ENCODE results near the gene CCDC137.

The CCDC137 gene

DNA sequence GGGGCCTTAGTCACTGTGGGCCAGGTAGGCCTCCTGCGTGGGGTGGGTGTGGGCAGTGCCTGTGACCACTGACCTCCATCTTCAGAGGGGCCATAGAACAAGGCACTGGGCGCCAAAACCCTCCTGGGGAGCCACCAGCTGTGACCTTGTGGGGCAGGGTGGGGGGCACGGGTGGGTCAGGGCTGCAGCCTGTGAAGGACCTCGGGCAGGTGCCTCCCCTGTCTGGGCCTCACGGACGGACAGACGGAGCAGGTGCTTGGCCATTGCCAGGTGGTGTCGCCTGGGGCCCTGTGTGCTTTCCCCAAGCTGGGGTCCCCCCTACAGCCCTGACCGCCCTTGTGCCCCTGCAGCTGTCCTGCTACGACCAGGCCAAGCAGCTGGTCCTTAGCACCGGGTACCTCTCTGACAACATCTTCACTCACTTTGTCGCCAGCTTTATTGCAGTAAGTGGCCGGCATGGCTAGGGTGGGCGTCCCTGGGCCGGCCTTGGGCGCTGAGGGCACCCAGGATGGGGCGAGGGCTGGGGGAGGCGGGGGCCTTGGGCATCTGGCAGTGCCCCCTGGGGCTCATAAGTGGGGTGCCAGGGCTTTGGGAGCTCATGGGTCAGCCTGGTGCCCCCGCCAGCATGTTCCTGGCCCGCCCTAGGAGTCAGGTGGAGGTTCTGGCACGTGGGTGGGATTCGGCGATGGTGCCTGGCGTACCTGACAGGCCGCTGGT, 50.7 kb downstream of the CCDC137 start:
- TF ChIP-seq, protein P1, sequence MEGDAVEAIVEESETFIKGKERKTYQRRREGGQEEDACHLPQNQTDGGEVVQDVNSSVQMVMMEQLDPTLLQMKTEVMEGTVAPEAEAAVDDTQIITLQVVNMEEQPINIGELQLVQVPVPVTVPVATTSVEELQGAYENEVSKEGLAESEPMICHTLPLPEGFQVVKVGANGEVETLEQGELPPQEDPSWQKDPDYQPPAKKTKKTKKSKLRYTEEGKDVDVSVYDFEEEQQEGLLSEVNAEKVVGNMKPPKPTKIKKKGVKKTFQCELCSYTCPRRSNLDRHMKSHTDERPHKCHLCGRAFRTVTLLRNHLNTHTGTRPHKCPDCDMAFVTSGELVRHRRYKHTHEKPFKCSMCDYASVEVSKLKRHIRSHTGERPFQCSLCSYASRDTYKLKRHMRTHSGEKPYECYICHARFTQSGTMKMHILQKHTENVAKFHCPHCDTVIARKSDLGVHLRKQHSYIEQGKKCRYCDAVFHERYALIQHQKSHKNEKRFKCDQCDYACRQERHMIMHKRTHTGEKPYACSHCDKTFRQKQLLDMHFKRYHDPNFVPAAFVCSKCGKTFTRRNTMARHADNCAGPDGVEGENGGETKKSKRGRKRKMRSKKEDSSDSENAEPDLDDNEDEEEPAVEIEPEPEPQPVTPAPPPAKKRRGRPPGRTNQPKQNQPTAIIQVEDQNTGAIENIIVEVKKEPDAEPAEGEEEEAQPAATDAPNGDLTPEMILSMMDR (IDR thresholded peaks at IDR 0.05; ENCODE audit: borderline replicate concordance, insufficient read depth, low read depth, low read length), result no peak
- no peak overlapping the region for H3K4me3 ChIP-seq (ENCODE audit: low read depth, low read length)

- TF ChIP-seq, protein P1 (IDR thresholded peaks at IDR 0.05; ENCODE audit: borderline replicate concordance, insufficient read depth, low read depth, low read length), result no peak
- no peak overlapping the region for H3K4me3 ChIP-seq (ENCODE audit: low read depth, low read length)
Observed at GRCh38 chr17:81717766-81718089, 51.2 kb downstream of the CCDC137 start.

GRCh38 chr17:81719410-81720266, 53.1 kb downstream of the CCDC137 start:
- TF ChIP-seq, protein P1 (IDR thresholded peaks at IDR 0.05; ENCODE audit: borderline replicate concordance, insufficient read depth, low read depth, low read length), result no peak
- no peak overlapping the region for H3K4me3 ChIP-seq (ENCODE audit: low read depth, low read length)

DNA sequence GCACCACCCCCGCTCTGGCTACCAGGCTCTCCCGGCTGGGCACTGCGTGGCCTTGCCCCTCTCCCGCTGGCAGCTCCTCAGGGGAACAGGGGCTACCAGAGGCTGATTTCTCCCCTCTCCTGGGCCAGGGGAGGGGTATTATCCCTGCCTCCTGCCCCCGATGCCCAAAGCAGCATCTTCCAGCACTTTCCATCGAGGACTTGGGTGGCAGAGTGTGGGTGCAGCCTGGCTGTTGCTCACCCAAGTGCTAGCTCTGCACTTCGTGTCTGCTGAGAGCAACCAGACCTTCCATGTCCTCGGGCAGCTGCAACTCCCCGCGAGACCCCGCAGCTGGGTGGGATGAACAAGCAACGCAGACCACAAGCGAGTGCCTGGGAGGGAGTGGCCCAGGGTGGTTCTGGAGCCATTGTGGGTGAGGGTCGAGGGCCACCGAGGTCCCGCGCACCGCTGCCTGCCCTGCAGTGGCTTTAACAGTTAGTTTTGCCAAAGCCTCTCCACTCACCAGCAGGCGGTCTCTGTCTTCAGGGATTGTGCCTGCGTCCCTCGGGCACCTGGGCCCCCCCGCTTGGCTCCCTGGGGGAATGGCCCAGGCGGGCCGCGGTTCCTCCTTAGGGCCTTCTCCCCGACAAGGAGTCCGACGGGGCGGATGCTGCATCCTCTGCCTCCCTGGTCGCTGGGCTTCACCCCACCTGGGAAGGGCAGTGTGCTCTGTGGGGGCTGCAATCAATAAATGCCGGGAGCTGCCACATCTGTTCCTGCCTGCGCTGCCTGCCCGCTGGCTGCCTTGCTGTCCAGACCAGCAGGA, 53.9 kb downstream of the CCDC137 start:
- TF ChIP-seq, protein P1 (IDR thresholded peaks at IDR 0.05; ENCODE audit: borderline replicate concordance, insufficient read depth, low read depth, low read length), result no peak
- H3K4me3 ChIP-seq (ENCODE audit: low read depth, low read length), result no peak overlapping the region

DNA sequence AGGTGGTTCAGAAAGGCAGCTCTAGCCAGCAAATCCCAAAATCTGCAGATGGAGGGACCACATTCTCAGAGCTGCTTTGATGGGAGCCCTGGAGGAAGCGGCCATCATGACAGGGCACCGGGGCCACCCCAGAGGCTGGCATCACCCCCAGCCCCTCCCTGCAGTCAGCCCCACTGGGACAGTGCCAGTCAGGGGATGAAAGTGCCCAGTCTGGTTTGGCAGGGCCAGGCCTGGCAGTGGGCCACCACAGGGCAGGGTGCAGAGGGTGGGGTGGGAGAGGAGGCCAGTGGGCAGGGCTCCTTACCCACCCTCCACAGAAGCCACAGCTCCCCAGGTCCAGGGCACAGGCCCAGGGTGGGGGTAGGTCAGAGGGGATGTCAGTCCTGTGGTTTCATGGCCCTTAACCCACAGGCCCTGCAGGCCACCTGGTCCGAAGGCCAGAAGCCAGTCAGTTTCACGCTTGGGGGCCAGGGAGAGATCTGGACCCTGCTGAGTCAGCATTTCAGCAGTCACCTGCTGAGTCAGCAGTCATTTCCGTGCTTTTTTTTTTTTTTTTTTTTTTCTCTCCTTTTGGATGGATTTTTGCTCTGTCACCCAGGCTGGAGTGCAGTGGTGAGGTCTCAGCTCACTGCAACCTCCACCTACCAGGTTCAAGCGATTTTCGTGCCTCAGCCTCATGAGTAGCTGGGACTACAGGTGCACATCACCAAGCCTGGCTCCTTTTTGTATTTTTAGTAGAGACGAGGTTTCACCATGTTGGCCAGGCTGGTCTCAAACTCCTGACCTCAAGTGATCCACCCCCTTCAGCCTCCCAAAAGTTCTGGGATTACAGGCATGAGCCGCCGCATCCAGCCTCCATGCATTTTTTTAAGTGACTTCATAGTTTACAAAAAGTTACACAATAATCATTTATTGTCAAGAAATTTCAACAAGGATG, 55.9 kb downstream of the CCDC137 start:
- H3K4me3 ChIP-seq (ENCODE audit: low read depth, low read length), result no peak overlapping the region
- TF ChIP-seq, protein P1 (IDR thresholded peaks at IDR 0.05; ENCODE audit: borderline replicate concordance, insufficient read depth, low read depth, low read length), result no peak

All from GM12875 (cell line).